ENCODE measurements around the gene ATG14. TPM values are rescaled to one million over a fixed set of nuclear protein-coding genes. Genes with fewer than 3 reads are reported as not detected.

The ATG14 gene
- total RNA-seq (2016; rRNA removed; fragmentation: Illumina TruSeq; extraction: Trizol) (9.1 and 9.9 TPM in 2 replicates), polyA plus RNA-seq (2011; rRNA removed) (6.2 and 7.2 TPM in 2 replicates), polyA minus RNA-seq (2011; rRNA and poly(A)+ RNA removed; ENCODE audit: low replicate concordance) (7.4 and 8.6 TPM in 2 replicates), Bru-seq, nascent RNA (percentile 76 among the genes with signal in this experiment), BruChase-seq, experiment 1, labeled RNA remaining after a 6-hour chase (percentile 73 among the genes with signal in this experiment), BruChase-seq, experiment 2, labeled RNA remaining after a 2-hour chase (percentile 74 among the genes with signal in this experiment)
- 1.7 and 1.9 TPM in 2 replicates for total RNA-seq (2016; cell fraction: cytosol; rRNA removed; fragmentation: Illumina TruSeq; extraction: Trizol; ENCODE audit: low read depth)
- total RNA-seq (2016; cell fraction: insoluble cytoplasmic fraction; rRNA removed; fragmentation: Illumina TruSeq; extraction: Trizol): 9.5 and 11.3 TPM in 2 replicates
- total RNA-seq (2016; cell fraction: membrane; rRNA removed; fragmentation: Illumina TruSeq; extraction: Trizol): 4.6 and 5.4 TPM in 2 replicates
- total RNA-seq (2016; cell fraction: nucleus; rRNA removed; fragmentation: Illumina TruSeq; extraction: Trizol): 10.3 and 13.4 TPM in 2 replicates
- polyA plus RNA-seq (2011; cell fraction: cytosol; rRNA removed): 2.5 and 3.1 TPM in 2 replicates
- 13.5 and 13.6 TPM in 2 replicates for polyA plus RNA-seq (2011; cell fraction: nucleus; rRNA removed)
- 4.9 and 6.8 TPM in 2 replicates for polyA plus RNA-seq (2012)
- 0.62 and 0.65 TPM in 2 replicates for polyA plus RNA-seq (2016; cell fraction: cytosol; fragmentation: Illumina TruSeq; extraction: Trizol; ENCODE audit: low read depth)
- polyA plus RNA-seq (2016; cell fraction: insoluble cytoplasmic fraction; fragmentation: Illumina TruSeq; extraction: Trizol; ENCODE audit: low read depth): 6.5 and 7.1 TPM in 2 replicates
- polyA plus RNA-seq (2016; cell fraction: membrane; fragmentation: Illumina TruSeq; extraction: Trizol; ENCODE audit: low read depth): 1.6 and 1.8 TPM in 2 replicates
- polyA plus RNA-seq (2016; cell fraction: nucleus; fragmentation: Illumina TruSeq; extraction: Trizol; ENCODE audit: insufficient read depth, low read depth): 22.2 and 22.7 TPM in 2 replicates
- polyA minus RNA-seq (2011; cell fraction: cytosol; rRNA and poly(A)+ RNA removed): 5.1 and 6.0 TPM in 2 replicates
- polyA minus RNA-seq (2011; cell fraction: nucleus; rRNA and poly(A)+ RNA removed): 12.6 and 12.9 TPM in 2 replicates
- long read RNA-seq, experiment 1, full-length matches to known transcripts: 1 of 2 reads
- long read RNA-seq, experiment 1, partial matches to known transcripts: 0 of 2 reads
- long read RNA-seq, experiment 1, other reads (novel, unspliced or antisense): 1 of 2 reads
- long read RNA-seq, experiment 2, partial matches to known transcripts: 0 of 8 reads
- long read RNA-seq, experiment 2, other reads (novel, unspliced or antisense): 8 of 8 reads

GRCh38 chr14:55411426-55412389 lies at the start of gene ATG14:
Gene ATG14, minus strand, starts transcription at chr14:55411830. Its CDS starts 8 bp downstream, at chr14:55411822.
- in situ Hi-C loops (cut with HindIII; ENCODE audit: extremely low pct_ligation_motif_present, low pct_unique_long_range_greater_than_20kb): loop anchor here (5.0 kb wide), 1 partner anchor 139 kb away; the partner anchor contains the start of gene FBXO34
- ChIA-PET CTCF (ENCODE audit: low intra/inter-chr PET ratio, low total read pairs) (no interaction called here), POLR2A (no interaction called here)
- H3K4me3 ChIP-seq (replicated peaks in 1 of 3; ENCODE audit: insufficient read depth in 1 of 3, low read depth in 2 of 3, low read length in 3 of 3): peak within 1 kb of the TSS; percentile 92 to 97 (median 96)
- H2AFZ ChIP-seq (ENCODE audit: low read length): peak within 1 kb of the TSS; percentile 97
- peak; percentile 82 for DNase-seq (ENCODE audit: low spot score)
- intact Hi-C loops (cut with micrococcal nuclease; ENCODE audit: unreplicated experiment): no loop called here
- no peaks in the 10 kb centered on the region for H3K9me3 ChIP-seq (ENCODE audit: low read length)
- peaks cover 2 to 4% of the 10 kb centered on the region in 2 experiments; a peak in 2 of 5 replicates for H3K36me3 ChIP-seq (replicated peaks in 1 of 2; ENCODE audit: control insufficient read depth in 1 of 2, insufficient read depth in 2 of 2, low read length in 2 of 2)
- peak within 1 kb of the TSS; percentile 90 for H3K9ac ChIP-seq (ENCODE audit: insufficient read depth, low read depth, low read length)
- WGBS (ENCODE audit: low lambda C conversion rate): 1% methylated on average over 37 of the region's 57 CpGs
- H3K27me3 ChIP-seq (ENCODE audit: control insufficient read depth in 1 of 2, insufficient read depth in 2 of 2, low read length in 2 of 2): no peaks in the 10 kb centered on the region; a peak in 2 of 5 replicates
- peaks cover 39% of the 10 kb centered on the region for H3K79me2 ChIP-seq (ENCODE audit: insufficient read depth, low read length)
- no peaks in the 10 kb centered on the region for H4K20me1 ChIP-seq (ENCODE audit: insufficient read depth, low read length)
- H3K27ac ChIP-seq (ENCODE audit: extremely low read length, insufficient read depth, low read length): peak within 1 kb of the TSS; percentile 74
- peaks cover 28% of the 10 kb centered on the region for H3K4me1 ChIP-seq (ENCODE audit: insufficient read depth, low read length)
- peak within 1 kb of the TSS; percentile 97 for H3K4me2 ChIP-seq (ENCODE audit: low read depth, low read length)
- FAIRE-seq: no peak
- peak; percentile 99 for ATAC-seq
- BruUV-seq (replicated peaks): TSS peak; percentile 99
- TF ChIP-seq CHCHD3 (CRISPR knock-in tag; IDR thresholded peaks at IDR 0.05) (no peak), POLR2A (IDR thresholded peaks at IDR 0.05; ENCODE audit: insufficient read depth in 1 of 2, low read depth in 2 of 2, low read length in 2 of 2) (peak; percentile 70 to 82), ZNF362 (CRISPR knock-in tag; IDR thresholded peaks at IDR 0.05; ENCODE audit: borderline replicate concordance) (peak; percentile 48; the same call in 1 of the 2 replicates), ATF7-NPFF (CRISPR knock-in tag; IDR thresholded peaks at IDR 0.05; ENCODE audit: low read depth) (no peak; the same call in 1 of the 2 replicates), ARNT (IDR thresholded peaks at IDR 0.05) (no peak), ZIK1 (CRISPR knock-in tag; IDR thresholded peaks at IDR 0.05; ENCODE audit: borderline replicate concordance, low read depth) (peak; percentile 60; the same call in 1 of the 2 replicates), ZNF660 (CRISPR knock-in tag; IDR thresholded peaks at IDR 0.05; ENCODE audit: borderline replicate concordance, low read depth) (no peak), TCF7L2 (IDR thresholded peaks at IDR 0.05; ENCODE audit: low read depth, low read length) (no peak), ZBTB21 (CRISPR knock-in tag; IDR thresholded peaks at IDR 0.05) (no peak), HNF4G (IDR thresholded peaks at IDR 0.05; ENCODE audit: borderline replicate concordance, low read depth, low read length) (no peak), HNF4G (CRISPR knock-in tag; IDR thresholded peaks at IDR 0.05; ENCODE audit: borderline replicate concordance, low read depth) (no peak), FOXA3 (CRISPR knock-in tag; IDR thresholded peaks at IDR 0.05) (0 out of 2 replicates have a peak, but pooled peaks have one; percentile 25), ZNF354B (CRISPR knock-in tag; IDR thresholded peaks at IDR 0.05) (no peak), ADNP (CRISPR knock-in tag; IDR thresholded peaks at IDR 0.05) (no peak), ZMAT5 (CRISPR knock-in tag; IDR thresholded peaks at IDR 0.05; ENCODE audit: borderline replicate concordance, low read depth) (no peak)

Data from HepG2 (cell line).